Panc1 (cell line): ENCODE results near the gene SLC12A5. TPM values are rescaled to one million over a fixed set of nuclear protein-coding genes. Genes with fewer than 3 reads are reported as not detected.

ENCODE experiments used
- ATAC-seq: fragments of 200-7000 bp; cut with Tn5 transposase; 2 replicates; pipeline ENCODE4 v1.9.1; 2020; ENCODE audit warnings: mild to moderate bottlenecking, moderate library complexity
- BruUV-seq: library from RNA; stranded (reverse); fragments of 400-500 nt; replicated peaks from 2 replicates; lab custom pipeline; 2021; lab: Mats Ljungman, UMichigan
- CTCF ChIA-PET: fragments of 300-600 bp; sonication (Branson Sonifier 250); formaldehyde crosslinking; loops from one replicate; lab custom pipeline; 2022; ENCODE audit warnings: antibody characterized with exemption; lab: Charles Lee
- POLR2A ChIA-PET: fragments of 300-600 bp; sonication (Branson Sonifier 250); formaldehyde crosslinking; loops from one replicate; lab custom pipeline; 2022; ENCODE audit warnings: antibody characterized with exemption; lab: Charles Lee
- DNase-seq: peaks from one replicate; pipeline ENCODE4 v3.0.0-alpha.2; 2010; ENCODE audit warnings: low read depth, low spot score
- H3K27ac ChIP-seq: 2 replicates; pipeline ENCODE4 v1.5.1; 2011; ENCODE audit warnings: mild to moderate bottlenecking, low read length, inconsistent platforms
- H3K27me3 ChIP-seq: fragments of 200-500 bp; sonication (Bioruptor generic); 2 replicates; pipeline ENCODE4 v1.6.0; 2014; ENCODE audit warnings: low read length, inconsistent platforms; ENCODE audit not compliant: control insufficient read depth, insufficient read depth
- H3K36me3 ChIP-seq: fragments of 200-500 bp; sonication (Bioruptor generic); 2 replicates; pipeline ENCODE4 v1.5.1; 2014; ENCODE audit warnings: inconsistent platforms, mild to moderate bottlenecking, low read length, moderate library complexity; ENCODE audit not compliant: control insufficient read depth, insufficient read depth
- H3K4me1 ChIP-seq: 2 replicates; pipeline ENCODE4 v1.5.1; 2011; ENCODE audit warnings: inconsistent platforms, mild to moderate bottlenecking, low read length, moderate library complexity; ENCODE audit not compliant: control insufficient read depth, insufficient read depth
- H3K4me3 ChIP-seq, 2 experiments: 2 replicates each; pipeline ENCODE4 v1.5.1; 2011 to 2012; ENCODE audit warnings: low read depth in 2 of 2, low read length in 2 of 2, mild to moderate bottlenecking in 2 of 2, inconsistent platforms in 1 of 2, moderate library complexity in 1 of 2
- H3K9me3 ChIP-seq: fragments of 200-500 bp; sonication (Bioruptor generic); 2 replicates; pipeline ENCODE4 v1.5.1; 2014; ENCODE audit warnings: low read depth, mild to moderate bottlenecking, inconsistent platforms, low read length, moderate library complexity; ENCODE audit not compliant: control insufficient read depth, insufficient read depth
- POLR2AphosphoS5 ChIP-seq: IDR thresholded peaks from 2 replicates; pipeline ENCODE4 v1.6.1; 2012; ENCODE audit warnings: mild to moderate bottlenecking, low read depth, low read length, moderate library complexity
- REST ChIP-seq, 2 experiments: IDR thresholded peaks; 2 replicates each; pipeline ENCODE4 v1.6.1; 2011 to 2012; ENCODE audit warnings: low read depth in 2 of 2, control low read depth in 1 of 2, low read length in 1 of 2, mild to moderate bottlenecking in 1 of 2, moderate library complexity in 1 of 2; ENCODE audit not compliant: insufficient read depth in 1 of 2
- SIN3A ChIP-seq: IDR thresholded peaks from 2 replicates; pipeline ENCODE4 v1.6.1; 2012; ENCODE audit warnings: low read depth, mild to moderate bottlenecking, low read length, moderate library complexity, borderline replicate concordance; ENCODE audit not compliant: insufficient read depth
- TCF7L2 ChIP-seq: IDR thresholded peaks from 2 replicates; pipeline ENCODE4 v1.6.1; 2011; ENCODE audit warnings: mild to moderate bottlenecking, low read depth, low read length, inconsistent platforms
- in situ Hi-C: cut with HindIII; loops from 2 replicates; pipeline ENCODE4 v1.10.0; 2016; ENCODE audit warnings: low sequenced_read_pairs, low pct_unique_long_range_greater_than_20kb
- intact Hi-C: fragments of 100-400 bp; cut with micrococcal nuclease; formaldehyde crosslinking; loops from one replicate; pipeline ENCODE4 v1.10.0; 2022; ENCODE audit not compliant: unreplicated experiment
- total RNA-seq: library from RNA; stranded (reverse); gene quantifications from one replicate; pipeline ENCODE4 v1.2.1, GENCODE V29; 2021; ENCODE audit not compliant: unreplicated experiment
- TF ChIP-seq, protein P1 (sequence below): fragments of 450-650 bp; IDR thresholded peaks from 2 replicates; pipeline ENCODE4 v1.5.1; 2017; ENCODE audit warnings: mild to moderate bottlenecking

Gene SLC12A5
- total RNA-seq, 1 experiment from 2014 or later: 11.8 TPM

- H3K4me1 ChIP-seq: no peaks in the 10 kb centered on the region
- no peaks in the 10 kb centered on the region for H3K36me3 ChIP-seq
- intact Hi-C loops (no loop called here), in situ Hi-C loops (no loop called here)
- no TSS peak for BruUV-seq
- H3K27ac ChIP-seq: no peak overlapping the region
- H3K4me3 ChIP-seq: no peak overlapping the region
- TF ChIP-seq REST (IDR thresholded peaks at IDR 0.05; ENCODE audit: insufficient read depth in 1 of 2, low read depth in 2 of 2, low read length in 1 of 2) (no peak), POLR2AphosphoS5 (no peak), SIN3A (no peak), TCF7L2 (no peak)
- TF ChIP-seq, protein P1, sequence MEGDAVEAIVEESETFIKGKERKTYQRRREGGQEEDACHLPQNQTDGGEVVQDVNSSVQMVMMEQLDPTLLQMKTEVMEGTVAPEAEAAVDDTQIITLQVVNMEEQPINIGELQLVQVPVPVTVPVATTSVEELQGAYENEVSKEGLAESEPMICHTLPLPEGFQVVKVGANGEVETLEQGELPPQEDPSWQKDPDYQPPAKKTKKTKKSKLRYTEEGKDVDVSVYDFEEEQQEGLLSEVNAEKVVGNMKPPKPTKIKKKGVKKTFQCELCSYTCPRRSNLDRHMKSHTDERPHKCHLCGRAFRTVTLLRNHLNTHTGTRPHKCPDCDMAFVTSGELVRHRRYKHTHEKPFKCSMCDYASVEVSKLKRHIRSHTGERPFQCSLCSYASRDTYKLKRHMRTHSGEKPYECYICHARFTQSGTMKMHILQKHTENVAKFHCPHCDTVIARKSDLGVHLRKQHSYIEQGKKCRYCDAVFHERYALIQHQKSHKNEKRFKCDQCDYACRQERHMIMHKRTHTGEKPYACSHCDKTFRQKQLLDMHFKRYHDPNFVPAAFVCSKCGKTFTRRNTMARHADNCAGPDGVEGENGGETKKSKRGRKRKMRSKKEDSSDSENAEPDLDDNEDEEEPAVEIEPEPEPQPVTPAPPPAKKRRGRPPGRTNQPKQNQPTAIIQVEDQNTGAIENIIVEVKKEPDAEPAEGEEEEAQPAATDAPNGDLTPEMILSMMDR: no peak
- ATAC-seq (no peak), DNase-seq (no peak)
- no peaks in the 10 kb centered on the region for H3K9me3 ChIP-seq
- ChIA-PET POLR2A (no interaction called here), CTCF (no interaction called here)
- H3K27me3 ChIP-seq: no peaks in the 10 kb centered on the region
Measured at GRCh38 chr20:46006964-46007363, 22.1 kb upstream of the SLC12A5 start.

DNA sequence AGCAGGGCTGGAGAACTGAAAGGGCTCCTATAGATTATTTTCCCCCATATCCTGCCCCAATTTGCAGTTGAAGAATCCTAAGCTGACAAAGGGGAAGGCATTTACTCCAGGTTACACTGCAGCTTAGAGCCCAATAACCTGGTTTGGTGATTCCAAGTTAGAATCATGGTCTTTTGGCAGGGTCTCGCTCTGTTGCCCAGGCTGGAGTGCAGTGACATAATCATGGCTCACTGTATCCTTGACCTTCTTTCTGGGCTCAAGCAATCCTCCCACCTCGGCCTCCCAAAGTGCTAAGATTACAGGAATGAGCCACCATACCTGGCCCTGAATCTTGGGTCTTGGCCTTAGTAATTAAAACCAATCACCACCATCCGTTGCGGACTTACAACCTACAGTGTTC is 21.3 kb upstream of the SLC12A5 start:
- intact Hi-C loops: no loop called here
- H3K4me1 ChIP-seq: no peaks in the 10 kb centered on the region

More for the DNA sequence above, 21.3 kb upstream of the SLC12A5 start:
- DNase-seq: no peak
- Histone ChIP-seq H3K4me3 (no peak overlapping the region), H3K27ac (no peak overlapping the region), H3K27me3 (no peaks in the 10 kb centered on the region), H3K36me3 (no peaks in the 10 kb centered on the region), H3K9me3 (no peaks in the 10 kb centered on the region)
- BruUV-seq: no TSS peak
- ChIA-PET CTCF (no interaction called here), POLR2A (no interaction called here)
- in situ Hi-C loops: no loop called here
- TF ChIP-seq, protein P1: no peak
- no peak for TF ChIP-seq SIN3A
- TF ChIP-seq REST (IDR thresholded peaks at IDR 0.05; ENCODE audit: insufficient read depth in 1 of 2, low read depth in 2 of 2, low read length in 1 of 2): no peak
- no peak for TF ChIP-seq TCF7L2
- TF ChIP-seq POLR2AphosphoS5: no peak
- no peak for ATAC-seq
